GM19463 (cell line): ENCODE measurements around the gene NEURL3.
"Not testable (repeated sequence)": the region's sequence is repeated elsewhere in the genome, so short reads cannot be mapped to it uniquely, and the experiment has no call there.

Experiments
- ATAC-seq: cut with Tn5 transposase; IDR thresholded peaks from one replicate; pipeline ENCODE4 v1.9.1; 2021; ENCODE audit warnings: mild to moderate bottlenecking, moderate library complexity; ENCODE audit not compliant: unreplicated experiment

Gene NEURL3

GRCh38 chr2:96489261-96489660 is 15.9 kb downstream of the NEURL3 start:
- no peak for ATAC-seq

GRCh38 chr2:96486696-96487095 is 18.5 kb downstream of the NEURL3 start:
- no peak for ATAC-seq

DNA sequence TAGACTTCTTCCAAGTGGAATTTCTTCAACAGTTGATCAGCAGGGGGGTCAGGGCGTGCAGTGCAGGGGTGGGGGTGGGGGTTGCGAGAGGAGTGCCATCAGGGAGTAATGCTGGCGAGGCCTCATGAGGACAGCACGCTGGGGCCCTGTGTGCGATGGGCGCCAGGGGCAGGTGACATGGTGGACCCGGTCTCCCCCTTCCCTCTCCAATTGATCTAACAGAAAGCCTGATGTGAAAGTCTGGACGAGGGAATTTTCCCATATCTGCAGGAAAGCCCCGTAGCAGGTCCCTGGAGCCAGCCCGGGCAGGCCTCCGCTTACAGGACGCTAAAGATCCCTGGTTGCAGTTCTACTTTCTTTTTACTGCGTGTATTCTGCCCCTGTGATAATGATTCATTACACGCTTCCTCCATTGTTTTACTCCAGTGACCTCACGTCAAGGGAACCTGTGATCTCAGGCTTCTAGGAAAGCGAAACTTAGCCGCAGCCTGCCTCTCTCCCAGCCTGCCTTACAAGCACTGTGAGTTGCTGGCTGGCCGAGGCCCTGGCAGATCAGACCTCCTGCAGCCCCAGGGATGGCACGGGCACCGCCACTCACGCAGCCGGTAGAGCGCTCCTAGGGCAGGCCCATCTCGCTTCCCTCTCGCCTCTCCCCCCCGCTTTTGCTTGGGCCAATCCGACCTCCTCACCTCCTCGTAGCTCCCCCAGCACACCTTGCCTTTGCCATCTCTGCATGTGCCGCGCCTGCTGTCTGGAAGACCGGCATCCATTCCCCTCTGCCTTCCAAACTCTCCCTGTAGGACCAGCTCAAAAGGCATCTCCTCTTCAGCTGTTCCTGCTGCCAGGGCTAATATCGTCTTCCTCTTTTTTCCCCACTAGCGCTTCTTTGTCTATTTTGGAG is 19.2 kb downstream of the NEURL3 start:
- ATAC-seq, result peak; percentile 86

DNA sequence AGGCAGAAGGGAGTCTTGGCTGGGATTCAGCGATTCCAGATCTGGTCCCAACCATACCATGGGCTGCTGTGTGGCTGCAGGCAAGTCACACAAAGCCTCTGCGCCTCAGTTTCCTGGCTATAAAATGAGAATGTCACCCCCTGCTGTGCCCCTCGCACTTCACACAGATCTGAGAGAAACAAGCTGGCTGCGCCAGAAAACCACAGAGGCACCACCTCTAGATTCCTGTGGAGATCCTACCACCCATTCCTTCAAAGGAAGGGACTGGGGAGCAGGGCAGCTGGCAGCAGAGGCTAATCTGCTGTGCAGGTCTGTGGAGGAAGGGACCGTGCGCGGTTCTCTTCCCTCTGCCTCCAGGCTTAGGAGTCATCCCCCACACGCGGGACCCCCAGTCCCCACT is 19.8 kb downstream of the NEURL3 start:
- no peak for ATAC-seq

- no peak for ATAC-seq
Observed at GRCh38 chr2:96484091-96484490, 21.1 kb downstream of the NEURL3 start.

DNA sequence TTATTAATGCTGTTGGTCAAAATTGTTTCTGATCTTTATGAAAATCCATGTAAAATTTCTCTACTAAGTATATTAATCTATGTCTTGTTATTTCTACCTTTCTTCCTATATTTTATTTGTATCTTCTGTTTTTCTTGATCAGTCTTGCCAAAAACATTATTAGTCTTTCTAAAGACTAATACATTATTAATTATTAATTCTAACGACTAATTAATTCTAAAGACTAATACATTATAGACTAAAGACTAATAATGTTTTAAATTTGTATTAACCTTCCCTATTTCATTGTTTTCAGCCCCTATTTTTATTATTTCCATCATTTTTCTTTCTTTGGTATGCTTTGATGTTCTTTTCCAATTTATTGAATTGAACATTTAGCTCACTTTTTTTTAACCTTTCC is 27.7 kb downstream of the NEURL3 start:
- ATAC-seq, result no peak

GRCh38 chr2:96471772-96472171 is 33.4 kb downstream of the NEURL3 start:
- no peak for ATAC-seq

- ATAC-seq, result peak; percentile 71
Observed at GRCh38 chr2:96470636-96471035, 34.5 kb downstream of the NEURL3 start.

- no peak for ATAC-seq
Observed at GRCh38 chr2:96470109-96470508, 35.0 kb downstream of the NEURL3 start.

- ATAC-seq, result no peak
Observed at GRCh38 chr2:96468904-96469303, 36.3 kb downstream of the NEURL3 start.

- ATAC-seq, result no peak
Observed at GRCh38 chr2:96464651-96465050, 40.5 kb downstream of the NEURL3 start.

GRCh38 chr2:96464061-96464460 is 41.1 kb downstream of the NEURL3 start:
- ATAC-seq, result no peak

DNA sequence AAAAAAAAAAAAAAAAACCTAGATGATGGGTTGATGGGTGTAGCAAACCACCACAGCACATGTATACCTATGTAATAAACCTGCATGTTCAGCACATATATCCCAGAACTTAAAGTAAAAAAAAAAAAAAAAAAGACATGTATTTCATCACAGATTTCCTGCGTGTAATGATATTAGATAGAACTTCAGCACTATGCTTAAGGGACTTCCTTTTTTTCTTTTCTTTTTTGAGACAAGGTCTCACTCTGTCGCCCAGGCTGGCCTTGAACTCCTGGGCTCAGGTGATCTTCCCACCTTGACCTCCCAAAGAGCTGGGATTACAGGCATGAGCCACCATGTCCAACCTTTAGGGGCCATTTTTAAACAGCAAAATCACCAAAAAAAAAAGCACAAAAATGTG is 42.0 kb downstream of the NEURL3 start:
- no peak for ATAC-seq

DNA sequence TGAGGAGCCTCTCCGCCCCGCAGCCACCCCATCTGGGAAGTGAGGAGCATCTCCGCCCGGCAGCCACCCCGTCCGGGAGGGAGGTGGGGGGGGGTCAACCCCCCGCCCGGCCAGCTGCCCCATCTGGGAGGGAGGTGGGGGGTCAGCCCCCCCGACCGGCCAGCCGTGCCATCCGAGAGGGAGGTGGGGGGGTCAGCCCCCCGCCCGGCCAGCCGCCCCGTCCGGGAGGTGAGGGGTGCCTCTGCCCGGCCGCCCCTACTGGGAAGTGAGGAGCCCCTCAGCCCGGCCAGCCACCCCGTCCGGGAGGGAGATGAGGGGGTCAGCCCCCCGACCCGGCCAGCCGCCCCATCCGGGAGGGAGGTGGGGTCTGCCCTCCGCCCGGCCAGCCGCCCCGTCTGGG is 43.5 kb downstream of the NEURL3 start:
- ATAC-seq, result not testable (repeated sequence)

- ATAC-seq, result no peak
Observed at GRCh38 chr2:96452053-96452452, 53.1 kb downstream of the NEURL3 start.

DNA sequence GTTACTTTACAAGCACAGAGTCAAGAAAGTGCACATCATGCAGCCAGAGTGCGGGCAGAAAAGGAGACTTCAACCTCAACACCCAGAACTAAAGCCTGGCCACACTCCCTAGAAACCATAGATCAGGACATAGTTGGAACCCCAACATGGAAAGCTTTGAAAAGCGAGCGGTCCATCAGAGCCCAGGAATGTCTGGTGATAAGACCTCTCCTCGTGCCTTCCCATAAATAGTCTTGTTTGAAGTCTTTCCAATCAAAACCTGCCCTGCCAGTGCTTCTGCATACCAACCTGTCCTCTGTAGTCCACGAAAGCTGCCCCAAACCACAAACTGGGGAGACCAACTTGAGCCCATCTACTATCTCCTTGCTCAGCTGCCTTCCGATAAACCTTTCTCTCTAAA is 55.5 kb downstream of the NEURL3 start:
- no peak for ATAC-seq

- no peak for ATAC-seq
Observed at GRCh38 chr2:96449174-96449573, 56.0 kb downstream of the NEURL3 start.

GRCh38 chr2:96447726-96448125 is 57.4 kb downstream of the NEURL3 start:
- ATAC-seq, result no peak
